ENCODE data around the gene ZNF618. TPM values are rescaled to one million over a fixed set of nuclear protein-coding genes. Genes with fewer than 3 reads are reported as not detected.
A peak's percentile ranks its signal among the peaks of the same experiment; 100 is the strongest.

ZNF618 gene
- total RNA-seq, 4 donors from 2014 or later = 0.68 to 2.1 (median 1.3) TPM

DNA sequence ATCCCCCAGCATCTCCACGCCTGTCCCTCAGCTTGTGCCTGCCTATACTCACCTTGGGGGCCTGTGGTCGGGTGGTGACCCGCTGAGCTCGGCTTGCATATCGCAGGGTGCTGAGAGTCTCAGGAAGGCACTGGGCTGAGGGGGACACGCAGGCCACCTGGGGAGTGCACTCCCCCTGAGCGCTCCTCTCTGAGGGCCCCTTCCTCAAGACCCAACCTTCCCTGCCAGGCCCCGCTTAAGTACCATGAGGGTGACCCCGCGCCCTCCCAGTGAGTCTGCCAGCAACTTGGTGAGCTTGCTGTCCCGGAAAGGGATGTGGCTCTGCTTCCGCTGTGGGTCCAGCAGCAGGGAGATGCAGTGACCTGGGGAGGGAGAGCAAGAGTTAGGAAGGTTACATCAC is 218.9 kb downstream of the ZNF618 start:
- intact Hi-C loops (cut with DNase I) = no loop called here
- WGBS, 2 donors = 98% methylated on average over 5 of the region's 12 CpGs; no CpG with 5 or more reads in 1 of the 2 donors
- DNase-seq = no peak
- Histone ChIP-seq H3K9me3 (no peaks in the 10 kb centered on the region), H3K4me1 (peaks cover 4 to 22% (median 10%) of the 10 kb centered on the region in 3 donors), H3K27me3 (peaks cover 0 to 67% (median 3%) of the 10 kb centered on the region in 4 donors), H3K36me3 (no peaks in the 10 kb centered on the region), H3K4me3 (no peak overlapping the region), H3K27ac (no peak overlapping the region)
- TF ChIP-seq, protein P1, sequence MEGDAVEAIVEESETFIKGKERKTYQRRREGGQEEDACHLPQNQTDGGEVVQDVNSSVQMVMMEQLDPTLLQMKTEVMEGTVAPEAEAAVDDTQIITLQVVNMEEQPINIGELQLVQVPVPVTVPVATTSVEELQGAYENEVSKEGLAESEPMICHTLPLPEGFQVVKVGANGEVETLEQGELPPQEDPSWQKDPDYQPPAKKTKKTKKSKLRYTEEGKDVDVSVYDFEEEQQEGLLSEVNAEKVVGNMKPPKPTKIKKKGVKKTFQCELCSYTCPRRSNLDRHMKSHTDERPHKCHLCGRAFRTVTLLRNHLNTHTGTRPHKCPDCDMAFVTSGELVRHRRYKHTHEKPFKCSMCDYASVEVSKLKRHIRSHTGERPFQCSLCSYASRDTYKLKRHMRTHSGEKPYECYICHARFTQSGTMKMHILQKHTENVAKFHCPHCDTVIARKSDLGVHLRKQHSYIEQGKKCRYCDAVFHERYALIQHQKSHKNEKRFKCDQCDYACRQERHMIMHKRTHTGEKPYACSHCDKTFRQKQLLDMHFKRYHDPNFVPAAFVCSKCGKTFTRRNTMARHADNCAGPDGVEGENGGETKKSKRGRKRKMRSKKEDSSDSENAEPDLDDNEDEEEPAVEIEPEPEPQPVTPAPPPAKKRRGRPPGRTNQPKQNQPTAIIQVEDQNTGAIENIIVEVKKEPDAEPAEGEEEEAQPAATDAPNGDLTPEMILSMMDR (IDR thresholded peaks at IDR 0.05) = no peak
- no peak for TF ChIP-seq POLR2A (IDR thresholded peaks at IDR 0.05)

GRCh38 chr9:114096041-114096511 is 220.0 kb downstream of the ZNF618 start:
- TF ChIP-seq, protein P1 (IDR thresholded peaks at IDR 0.05) = no peak
- Histone ChIP-seq H3K4me1 (peaks cover 4 to 22% (median 10%) of the 10 kb centered on the region in 3 donors), H3K9me3 (no peaks in the 10 kb centered on the region), H3K36me3 (no peaks in the 10 kb centered on the region), H3K4me3 (no peak overlapping the region), H3K27ac (no peak overlapping the region), H3K27me3 (peaks cover 0 to 70% (median 3%) of the 10 kb centered on the region in 4 donors)
- DNase-seq = no peak
- intact Hi-C loops (cut with DNase I) = no loop called here
- 82 to 90% methylated on average over 5 to 6 of the region's 9 CpGs for WGBS, 2 donors

DNA sequence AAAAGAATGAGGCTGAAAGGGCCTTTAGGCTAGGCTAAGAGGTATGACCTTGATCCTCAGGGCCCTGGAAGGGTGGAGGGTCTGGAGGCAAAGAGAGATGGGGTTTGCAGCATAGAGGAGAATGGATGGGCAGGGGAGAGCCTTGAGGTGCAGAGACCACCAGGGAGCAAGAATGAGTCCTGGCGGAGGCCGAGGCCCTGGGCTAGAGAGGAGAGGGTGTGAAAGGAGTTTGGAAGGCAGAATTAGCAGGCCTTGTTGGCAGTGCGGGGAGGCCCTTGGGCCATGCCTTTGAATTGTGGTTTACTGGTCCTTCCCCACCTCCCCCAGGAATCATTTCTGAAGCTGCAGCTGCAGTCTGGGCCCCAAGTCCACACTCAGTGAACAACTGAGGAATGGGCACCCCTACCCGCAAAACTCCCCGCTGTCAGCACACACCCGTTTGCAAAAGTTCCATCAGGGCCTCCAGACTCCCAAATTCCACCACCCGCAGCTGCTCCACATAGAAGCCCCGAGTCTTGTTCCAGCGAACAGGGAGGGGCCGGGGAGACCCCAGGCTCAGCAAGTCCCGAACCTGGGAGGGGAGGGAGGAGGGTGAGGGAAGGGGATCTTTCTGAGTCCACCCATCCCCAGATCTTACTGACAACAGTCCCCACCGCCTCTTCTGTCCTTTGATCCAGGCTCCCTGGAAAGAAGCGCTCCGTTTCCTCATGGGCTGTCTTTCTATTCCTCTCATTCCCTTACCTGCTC is 220.9 kb downstream of the ZNF618 start:
- Histone ChIP-seq H3K9me3 (peaks cover 0 to 3% (median 3%) of the 10 kb centered on the region in 3 donors), H3K4me1 (peaks cover 4 to 22% (median 10%) of the 10 kb centered on the region in 3 donors), H3K27me3 (peaks cover 0 to 63% (median 3%) of the 10 kb centered on the region in 4 donors), H3K36me3 (no peaks in the 10 kb centered on the region), H3K27ac (no peak overlapping the region), H3K4me3 (no peak overlapping the region)
- no peak for DNase-seq
- WGBS, 2 donors = 76 to 94% methylated on average over 2 to 11 of the region's 14 CpGs
- intact Hi-C loops (cut with DNase I) = no loop called here
- no peak for TF ChIP-seq POLR2A (IDR thresholded peaks at IDR 0.05)
- TF ChIP-seq, protein P1 (IDR thresholded peaks at IDR 0.05) = no peak

- 5 to 37% methylated on average over 6 to 12 of the region's 18 CpGs for WGBS, 2 donors
- Histone ChIP-seq H3K36me3 (no peaks in the 10 kb centered on the region), H3K27ac (no peak overlapping the region), H3K4me3 (peak overlapping the region; percentile 19 to 70 (median 42)), H3K4me1 (peaks cover 4 to 22% (median 10%) of the 10 kb centered on the region in 3 donors), H3K9me3 (peaks cover 0 to 9% (median 5%) of the 10 kb centered on the region in 3 donors), H3K27me3 (peaks cover 0 to 63% (median 3%) of the 10 kb centered on the region in 4 donors)
- intact Hi-C loops (cut with DNase I) = no loop called here
- no peak for DNase-seq
- TF ChIP-seq, protein P1 (IDR thresholded peaks at IDR 0.05) = no peak
- no peak for TF ChIP-seq POLR2A (IDR thresholded peaks at IDR 0.05)
Observed at GRCh38 chr9:114097613-114098020, 221.5 kb downstream of the ZNF618 start.

Data from esophagus squamous epithelium (tissue), 5 donors.